ENCODE measurements around the gene LPAR1.

Gene LPAR1

GRCh38 chr9:110950041-110950645 lies 88.1 kb downstream of the LPAR1 start:
- no peak for DNase-seq

GRCh38 chr9:110949081-110949480 lies 89.2 kb downstream of the LPAR1 start:
- no peak for DNase-seq

GRCh38 chr9:110947491-110948044 lies 90.7 kb downstream of the LPAR1 start:
- no peak for DNase-seq

GRCh38 chr9:110942522-110942921 lies 95.7 kb downstream of the LPAR1 start:
- DNase-seq: no peak

- no peak for DNase-seq
Observed at GRCh38 chr9:110940951-110941557, 97.2 kb downstream of the LPAR1 start.

DNA sequence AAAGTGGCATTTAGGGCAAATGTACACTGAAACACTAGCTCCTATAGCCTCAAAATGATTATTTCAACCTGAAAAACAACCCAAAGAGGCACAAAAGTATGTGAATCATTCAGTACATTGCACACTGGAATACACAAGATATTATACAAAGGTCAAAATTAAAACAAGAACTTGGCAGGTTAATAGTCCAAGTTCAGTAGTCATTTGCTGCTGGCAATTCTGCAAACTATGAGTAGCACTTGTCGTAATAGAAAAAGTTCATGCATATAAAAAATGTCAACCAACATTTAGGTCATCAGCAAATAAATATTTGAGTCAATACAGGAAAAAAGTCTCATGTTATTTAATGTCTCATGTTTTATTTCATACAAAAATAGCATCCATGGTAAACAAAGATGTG lies 98.7 kb downstream of the LPAR1 start:
- no peak for DNase-seq

GRCh38 chr9:110939047-110939446 lies 99.2 kb downstream of the LPAR1 start:
- no peak for DNase-seq

GRCh38 chr9:110938242-110938641 lies 100.0 kb downstream of the LPAR1 start:
- DNase-seq: no peak

- no peak for DNase-seq
Observed at GRCh38 chr9:110936719-110937452, 101.4 kb downstream of the LPAR1 start.

- no peak for DNase-seq
Observed at GRCh38 chr9:110936237-110936636, 102.0 kb downstream of the LPAR1 start.

- DNase-seq: no peak
Observed at GRCh38 chr9:110935829-110936228, 102.4 kb downstream of the LPAR1 start.

GRCh38 chr9:110933350-110934001 lies 104.8 kb downstream of the LPAR1 start:
- no peak for DNase-seq

- DNase-seq: no peak
Observed at GRCh38 chr9:110932863-110933262, 105.4 kb downstream of the LPAR1 start.

GRCh38 chr9:110928599-110928998 lies 109.7 kb downstream of the LPAR1 start:
- DNase-seq: no peak

- DNase-seq: no peak
Observed at GRCh38 chr9:110926828-110927487, 111.3 kb downstream of the LPAR1 start.

DNA sequence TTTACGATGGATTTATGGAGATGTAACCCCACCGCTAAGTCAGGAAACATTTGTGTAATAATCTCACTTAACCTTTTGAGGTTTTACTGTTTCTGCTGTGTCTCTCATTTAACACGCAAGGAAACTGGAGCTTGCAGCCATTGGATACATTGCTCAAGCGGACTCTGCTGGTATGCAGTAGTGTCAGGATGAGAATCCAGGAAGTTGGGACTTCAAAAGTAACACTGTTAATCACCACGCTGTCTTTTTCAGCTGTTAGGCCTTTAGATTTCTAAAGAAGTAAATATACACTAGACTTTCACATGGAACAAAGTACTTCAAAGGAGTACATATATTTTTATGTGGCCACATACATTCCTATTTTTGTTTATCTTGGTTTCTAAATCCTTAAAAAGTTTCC lies 114.7 kb downstream of the LPAR1 start:
- no peak for DNase-seq

- DNase-seq: no peak
Observed at GRCh38 chr9:110922145-110922544, 116.1 kb downstream of the LPAR1 start.

DNA sequence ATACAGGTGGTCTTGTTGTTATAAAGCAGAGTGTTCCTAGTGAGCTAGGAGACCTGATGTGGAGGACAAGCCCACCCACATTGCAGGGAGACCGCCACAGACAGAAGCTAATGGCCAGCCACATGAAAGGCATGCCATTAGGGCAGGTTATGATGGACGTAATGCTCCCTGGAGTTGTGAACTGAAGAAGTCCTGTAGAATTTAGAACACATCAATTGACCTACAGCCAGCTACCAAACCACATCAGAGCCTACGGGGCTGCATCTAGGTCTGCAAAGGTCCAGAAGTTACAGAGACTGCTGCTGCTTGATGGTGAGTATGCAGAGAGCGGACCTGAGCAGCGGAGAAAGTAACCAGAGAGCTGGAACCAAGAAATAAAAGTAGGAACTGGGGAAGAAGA lies 116.6 kb downstream of the LPAR1 start:
- DNase-seq: no peak

DNA sequence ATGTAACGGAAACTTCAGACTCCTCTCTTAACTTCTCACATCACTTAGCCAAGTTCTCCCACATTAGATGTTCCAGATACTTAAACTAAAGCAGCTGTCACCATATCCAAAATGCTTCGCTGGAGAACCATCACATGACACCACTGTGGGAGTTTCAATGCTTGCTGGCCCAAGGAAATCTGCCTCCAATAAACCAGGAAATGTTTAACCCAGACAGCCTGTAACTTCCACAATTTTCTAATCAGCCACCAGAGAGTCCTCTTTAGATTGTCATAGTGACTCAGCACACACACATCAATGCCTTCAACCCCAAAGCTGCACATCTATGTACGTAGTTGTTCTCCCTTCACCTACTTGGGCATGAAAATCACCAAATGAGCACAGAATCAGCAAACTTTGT lies 118.7 kb downstream of the LPAR1 start:
- DNase-seq: no peak

GRCh38 chr9:110919050-110919435 lies 119.2 kb downstream of the LPAR1 start:
- DNase-seq: no peak

DNA sequence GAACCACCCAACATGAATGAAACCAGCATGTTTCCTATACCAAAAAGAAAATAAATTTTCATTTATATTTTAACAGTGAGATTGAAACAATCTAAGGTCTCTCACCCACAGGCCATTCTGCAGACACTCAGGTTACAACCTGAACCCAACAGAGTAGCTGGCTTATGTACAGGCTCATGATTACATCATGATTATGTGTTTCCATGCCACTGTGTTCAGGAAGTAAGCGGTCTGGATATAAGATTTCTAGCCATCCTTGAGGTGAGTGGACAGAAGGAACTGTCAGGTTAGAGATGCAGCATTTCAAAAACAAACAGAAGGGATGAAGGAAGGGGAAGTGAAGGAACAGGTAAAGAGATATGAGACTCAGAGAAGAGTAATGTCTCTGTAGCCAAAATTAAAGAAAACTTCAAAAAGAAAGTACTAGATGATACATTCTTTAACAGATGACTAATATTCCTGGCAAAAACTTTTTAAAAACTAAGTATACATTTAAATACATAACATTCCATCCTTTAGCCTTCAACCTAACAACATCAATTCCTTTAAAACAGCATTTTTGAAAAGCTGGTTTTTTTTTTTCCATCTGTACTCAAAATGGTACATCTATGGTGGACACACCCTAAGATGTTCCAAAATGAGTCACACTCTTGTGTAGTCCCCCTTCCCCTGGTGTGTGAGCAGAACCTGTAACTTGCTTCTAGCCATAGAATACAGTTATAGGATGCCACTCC lies 119.8 kb downstream of the LPAR1 start:
- no peak for DNase-seq

- no peak for DNase-seq
Observed at GRCh38 chr9:110916403-110916802, 121.9 kb downstream of the LPAR1 start.

Measured in right forelimb (tissue), 1 donor.